Caco-2 (cell line): ENCODE measurements around the gene RAB9A. TPM values are rescaled to one million over a fixed set of nuclear protein-coding genes. Genes with fewer than 3 reads are reported as not detected.

Experiments used
- BruUV-seq: library from RNA; stranded (reverse); fragments of 400-500 nt; replicated peaks from 2 replicates; lab custom pipeline; 2021; lab: Mats Ljungman, UMichigan
- CTCF ChIA-PET: fragments of 300-600 bp; sonication (Branson Sonifier 250); formaldehyde crosslinking; loops from one replicate; lab custom pipeline; 2022; ENCODE audit warnings: antibody characterized with exemption; lab: Charles Lee
- POLR2A ChIA-PET: fragments of 300-600 bp; sonication (Branson Sonifier 250); formaldehyde crosslinking; loops from one replicate; lab custom pipeline; 2022; ENCODE audit warnings: antibody characterized with exemption; lab: Charles Lee
- DNase-seq, 2 experiments: peaks; one replicate each; pipeline versions ENCODE4 v3.0.0 to v3.0.0-alpha.2; 2020 to 2022
- H3K27me3 ChIP-seq: replicated peaks from 2 replicates; pipeline ENCODE4 v1.6.0; 2011; ENCODE audit warnings: low read length; ENCODE audit not compliant: control insufficient read depth, insufficient read depth
- H3K36me3 ChIP-seq: 2 replicates; pipeline ENCODE4 v1.5.1; 2011; ENCODE audit warnings: low read length; ENCODE audit not compliant: control insufficient read depth, insufficient read depth
- H3K4me1 ChIP-seq: fragments of 250-450 bp; sonication (Bioruptor Pico); 2 replicates; pipeline ENCODE4 v1.5.1; 2020; ENCODE audit warnings: mild to moderate bottlenecking
- H3K4me3 ChIP-seq: 2 replicates; pipeline ENCODE4 v1.5.1; 2011; ENCODE audit warnings: low read depth, mild to moderate bottlenecking, control low read depth, low read length
- H3K9me3 ChIP-seq: fragments of 250-450 bp; sonication (Bioruptor Pico); 2 replicates; pipeline ENCODE4 v1.5.1; 2020; ENCODE audit warnings: mild to moderate bottlenecking, moderate library complexity
- H3K27ac Mint-ChIP-seq: one replicate; pipeline ENCODE4 v1.8.0; 2022; ENCODE audit warnings: mixed read lengths; ENCODE audit not compliant: unreplicated experiment
- H3K27me3 Mint-ChIP-seq: one replicate; pipeline ENCODE4 v1.8.0; 2022; ENCODE audit warnings: mixed read lengths; ENCODE audit not compliant: insufficient read depth, unreplicated experiment
- H3K36me3 Mint-ChIP-seq: one replicate; pipeline ENCODE4 v1.8.0; 2022; ENCODE audit warnings: mild to moderate bottlenecking, mixed read lengths; ENCODE audit not compliant: insufficient read depth, unreplicated experiment
- H3K4me1 Mint-ChIP-seq: one replicate; pipeline ENCODE4 v1.8.0; 2022; ENCODE audit warnings: low read depth, mixed read lengths; ENCODE audit not compliant: unreplicated experiment
- H3K4me3 Mint-ChIP-seq: one replicate; pipeline ENCODE4 v1.8.0; 2022; ENCODE audit warnings: mild to moderate bottlenecking, moderate library complexity, mixed read lengths; ENCODE audit not compliant: unreplicated experiment
- H3K9me3 Mint-ChIP-seq: one replicate; pipeline ENCODE4 v1.8.0; 2022; ENCODE audit warnings: mixed read lengths; ENCODE audit not compliant: unreplicated experiment
- CTCF ChIP-seq, 2 experiments: fragments of 200-600 bp in 1 of 2; IDR thresholded peaks; 1 replicate in 1 of 2; 2 replicates in 1 of 2; pipeline versions ENCODE4 v1.5.1 to v1.8.0; 2011 to 2022; ENCODE audit warnings: antibody characterized with exemption in 1 of 2, control low read depth in 1 of 2, inconsistent platforms in 1 of 2, low read depth in 1 of 2, low read length in 1 of 2, mild to moderate bottlenecking in 1 of 2, moderate library complexity in 1 of 2; ENCODE audit not compliant: insufficient read depth in 1 of 2, severe bottlenecking in 1 of 2, unreplicated experiment in 1 of 2
- intact Hi-C: fragments of 100-400 bp; cut with micrococcal nuclease; formaldehyde crosslinking; loops from one replicate; pipeline ENCODE4 v1.10.0; 2022; ENCODE audit not compliant: unreplicated experiment
- total RNA-seq: library from RNA; stranded (reverse); gene quantifications from 2 replicates; pipeline ENCODE4 v1.2.3, GENCODE V29; 2022

The RAB9A gene
- total RNA-seq, 1 experiment from 2014 or later, result 22.9 TPM

DNA sequence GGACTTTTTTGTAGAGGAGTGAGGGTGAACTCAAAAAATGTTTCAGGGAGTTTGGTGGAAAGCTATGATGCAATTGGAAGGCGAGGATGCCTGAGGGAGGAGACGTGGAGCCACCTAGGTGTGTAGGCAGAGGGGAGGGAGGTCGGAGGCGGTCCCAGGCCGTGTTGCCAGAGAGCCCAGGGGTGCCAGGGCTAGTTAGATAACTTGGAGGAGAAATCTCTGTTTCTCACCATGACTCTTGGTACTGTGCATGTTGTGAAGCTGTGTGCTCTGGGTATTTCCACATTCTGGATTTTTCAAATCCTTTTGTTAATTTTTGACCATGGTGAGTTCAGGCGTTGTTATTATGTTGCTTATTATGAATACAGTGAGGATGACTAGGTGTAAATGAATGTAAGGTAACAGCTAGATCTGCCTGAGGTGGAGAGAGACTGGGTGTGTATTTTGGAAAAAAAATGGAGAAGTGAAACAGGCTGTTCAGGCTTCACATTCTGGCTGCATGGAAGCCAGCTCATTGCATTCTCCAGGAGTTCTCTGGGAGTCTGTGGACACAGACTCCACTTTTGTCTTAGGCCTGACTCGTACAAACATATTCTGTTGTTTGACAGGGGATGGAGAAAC is 4.5 kb downstream of the RAB9A start:
- POLR2A ChIA-PET, result no interaction called here
- peak overlapping the region; percentile 74 for H3K27ac Mint-ChIP-seq
- peaks cover 32% of the 10 kb centered on the region for H3K36me3 Mint-ChIP-seq
- H3K4me1 ChIP-seq, result no peaks in the 10 kb centered on the region; the same call in 1 of the 2 replicates
- no TSS peak for BruUV-seq
- no peaks in the 10 kb centered on the region for H3K27me3 Mint-ChIP-seq
- peak overlapping the region; percentile 52 for H3K4me3 Mint-ChIP-seq
- H3K36me3 ChIP-seq, result no peaks in the 10 kb centered on the region
- peaks cover 27% of the 10 kb centered on the region for H3K4me1 Mint-ChIP-seq
- no peaks in the 10 kb centered on the region for H3K9me3 Mint-ChIP-seq
- H3K27me3 ChIP-seq, result no peaks in the 10 kb centered on the region
- DNase-seq, result no peak
- no peak overlapping the region for H3K4me3 ChIP-seq
- intact Hi-C loops, result no loop called here
- CTCF ChIA-PET, result no interaction called here
- no peak for TF ChIP-seq CTCF (IDR thresholded peaks at IDR 0.05; ENCODE audit: insufficient read depth in 1 of 2, low read depth in 1 of 2, low read length in 1 of 2, severe bottlenecking in 1 of 2, unreplicated experiment in 1 of 2)
- H3K9me3 ChIP-seq, result no peaks in the 10 kb centered on the region

DNA sequence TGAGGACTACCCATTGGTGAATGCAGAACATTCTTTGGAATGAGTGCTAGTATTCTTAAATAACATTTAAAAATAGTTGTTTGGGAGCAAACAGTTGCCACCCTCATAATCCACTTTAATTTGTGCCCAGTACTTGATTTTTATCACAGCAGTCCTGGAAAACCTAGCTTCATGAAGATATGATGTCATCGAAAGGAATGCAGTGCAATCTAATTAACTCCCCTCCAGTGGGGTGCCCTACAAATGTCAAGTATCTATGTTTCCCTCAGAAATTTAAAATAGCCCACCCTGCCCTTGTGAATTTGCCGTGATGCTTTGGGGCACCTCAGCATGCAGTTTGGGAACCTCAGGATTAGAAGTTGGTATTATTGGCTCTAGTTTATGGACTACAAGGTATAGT is 5.4 kb downstream of the RAB9A start:
- H3K27me3 Mint-ChIP-seq, result no peaks in the 10 kb centered on the region
- peaks cover 31% of the 10 kb centered on the region for H3K4me1 Mint-ChIP-seq
- H3K4me3 ChIP-seq, result no peak overlapping the region
- no peak for DNase-seq
- peaks cover 34% of the 10 kb centered on the region for H3K36me3 Mint-ChIP-seq
- no peaks in the 10 kb centered on the region for H3K9me3 ChIP-seq
- TF ChIP-seq CTCF (IDR thresholded peaks at IDR 0.05; ENCODE audit: insufficient read depth in 1 of 2, low read depth in 1 of 2, low read length in 1 of 2, severe bottlenecking in 1 of 2, unreplicated experiment in 1 of 2), result no peak
- intact Hi-C loops, result no loop called here
- H3K27me3 ChIP-seq, result no peaks in the 10 kb centered on the region
- H3K27ac Mint-ChIP-seq, result no peak overlapping the region
- H3K4me3 Mint-ChIP-seq, result no peak overlapping the region
- no peaks in the 10 kb centered on the region for H3K36me3 ChIP-seq
- ChIA-PET POLR2A (no interaction called here), CTCF (no interaction called here)
- H3K9me3 Mint-ChIP-seq, result no peaks in the 10 kb centered on the region
- no peaks in the 10 kb centered on the region; the same call in 1 of the 2 replicates for H3K4me1 ChIP-seq
- BruUV-seq, result no TSS peak

GRCh38 chrX:13694983-13695382 is 6.1 kb downstream of the RAB9A start:
- H3K27me3 Mint-ChIP-seq, result no peaks in the 10 kb centered on the region
- DNase-seq, result no peak
- Histone ChIP-seq H3K36me3 (no peaks in the 10 kb centered on the region), H3K27me3 (no peaks in the 10 kb centered on the region), H3K9me3 (no peaks in the 10 kb centered on the region), H3K4me3 (no peak overlapping the region), H3K4me1 (no peaks in the 10 kb centered on the region; the same call in 1 of the 2 replicates)
- CTCF ChIA-PET, result no interaction called here
- no peaks in the 10 kb centered on the region for H3K9me3 Mint-ChIP-seq
- no TSS peak for BruUV-seq
- H3K4me1 Mint-ChIP-seq, result peaks cover 33% of the 10 kb centered on the region
- peaks cover 35% of the 10 kb centered on the region for H3K36me3 Mint-ChIP-seq
- intact Hi-C loops, result no loop called here
- POLR2A ChIA-PET, result no interaction called here
- no peak overlapping the region for H3K27ac Mint-ChIP-seq
- H3K4me3 Mint-ChIP-seq, result no peak overlapping the region
- TF ChIP-seq CTCF (IDR thresholded peaks at IDR 0.05; ENCODE audit: insufficient read depth in 1 of 2, low read depth in 1 of 2, low read length in 1 of 2, severe bottlenecking in 1 of 2, unreplicated experiment in 1 of 2), result no peak
